Eye (tissue), 1 donor: ENCODE measurements around the gene ARL6.
"Not testable (repeated sequence)": the region's sequence is repeated elsewhere in the genome, so short reads cannot be mapped to it uniquely, and the experiment has no call there.

Experiments
- DNase-seq: peaks from one replicate; pipeline ENCODE4 v3.0.0-alpha.2; 2015

The ARL6 gene

DNA sequence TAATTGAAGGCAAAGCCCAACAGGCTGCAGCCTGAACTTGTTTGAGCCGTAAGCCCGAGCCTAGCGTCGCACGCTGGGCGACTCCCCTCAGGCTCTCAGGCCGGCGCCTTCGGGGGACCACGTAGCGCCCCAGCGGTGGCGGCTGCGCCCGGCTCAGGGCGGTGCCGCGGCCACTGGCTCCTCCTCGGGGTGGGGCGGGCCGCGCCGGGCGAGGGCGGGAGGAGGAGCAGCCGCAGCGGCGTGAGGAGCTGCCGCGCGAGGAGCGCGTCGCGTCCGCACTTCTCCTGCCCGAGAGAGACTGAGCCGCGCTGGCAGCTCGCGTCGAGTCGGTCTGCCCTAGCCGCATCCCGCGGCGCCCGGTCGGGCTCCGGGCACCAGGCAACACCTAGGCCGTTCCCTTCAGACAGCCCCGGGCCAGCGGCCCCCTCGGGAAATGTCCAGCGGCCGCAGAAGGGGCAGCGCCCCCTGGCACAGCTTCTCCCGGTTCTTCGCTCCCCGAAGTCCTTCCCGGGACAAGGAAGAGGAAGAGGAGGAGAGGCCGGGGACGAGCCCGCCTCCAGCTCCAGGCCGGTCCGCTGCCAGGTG, 57.3 kb downstream of the ARL6 start, which contains the start of gene CRYBG3:
Gene CRYBG3, plus strand, starts transcription at position 238 of the 585 bp plus-strand sequence. Its CDS starts 196 bp downstream, at position 434.
- peak; percentile 92 for DNase-seq

DNA sequence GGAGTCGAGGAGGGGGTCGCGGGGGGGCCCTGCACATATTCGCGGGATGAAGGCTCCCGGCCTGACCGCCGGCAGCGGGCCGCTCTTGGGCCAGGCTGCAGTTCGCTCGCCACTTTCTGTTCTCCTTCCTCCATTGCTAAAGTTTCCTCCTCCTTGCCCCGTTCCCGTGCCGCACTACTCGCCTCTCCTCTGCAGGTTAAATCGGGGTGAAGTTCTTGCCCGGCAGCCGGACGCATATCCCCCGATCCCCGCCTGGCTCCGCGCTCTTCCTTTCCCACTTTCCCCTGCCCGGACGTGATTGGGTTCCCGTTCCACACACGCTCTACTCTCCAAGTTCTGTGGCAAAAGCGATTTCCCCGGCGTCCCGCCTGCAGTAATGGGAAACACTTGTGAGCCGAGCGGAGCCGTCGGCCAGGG, 57.8 kb downstream of the ARL6 start:
- DNase-seq, result peak; percentile 83

DNA sequence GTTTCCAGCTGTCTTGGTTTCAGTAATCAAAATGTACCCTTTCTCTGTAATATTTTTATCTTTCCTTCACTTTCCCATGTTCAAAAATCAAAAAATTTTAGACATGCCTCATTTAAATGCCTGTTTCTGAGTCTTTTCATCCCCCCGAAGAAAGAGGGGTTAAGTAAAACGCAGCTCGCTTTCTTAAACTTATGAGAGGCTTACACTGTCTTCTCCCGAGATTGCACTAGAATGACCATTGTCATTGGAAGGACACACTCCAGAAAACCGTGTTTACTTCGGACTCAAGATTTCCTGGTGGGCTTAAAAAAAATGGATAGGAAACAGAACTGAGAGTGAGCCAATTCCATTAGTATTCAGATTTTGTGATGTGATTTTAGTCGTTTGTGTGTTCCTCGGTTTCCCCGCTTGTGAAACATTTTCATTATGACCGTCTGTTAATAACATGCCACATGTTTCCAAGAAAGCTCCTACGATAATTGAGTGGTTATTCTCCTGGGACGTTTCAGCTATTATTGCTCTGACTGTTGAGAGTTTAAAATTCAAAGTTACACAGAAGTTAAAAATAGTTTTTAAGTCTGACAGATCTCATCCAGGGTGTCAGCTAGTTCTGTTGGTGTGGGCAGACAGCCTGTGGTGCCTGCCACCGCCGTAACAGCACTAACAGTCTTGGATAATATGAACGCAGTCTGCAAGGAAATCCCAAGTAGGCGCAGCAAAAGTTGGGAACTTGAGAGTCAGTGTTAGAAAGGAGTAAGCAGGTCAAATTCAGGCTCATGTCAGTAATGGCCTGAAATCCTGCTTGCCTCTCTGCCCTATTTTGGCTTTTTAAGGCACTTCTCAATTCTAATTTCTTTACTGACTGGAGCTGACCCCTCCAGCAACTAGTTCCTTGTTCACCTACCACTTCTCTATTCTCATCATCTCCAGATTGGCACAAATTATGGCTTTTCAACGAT, 58.8 kb downstream of the ARL6 start:
- peak; percentile 45 for DNase-seq

DNA sequence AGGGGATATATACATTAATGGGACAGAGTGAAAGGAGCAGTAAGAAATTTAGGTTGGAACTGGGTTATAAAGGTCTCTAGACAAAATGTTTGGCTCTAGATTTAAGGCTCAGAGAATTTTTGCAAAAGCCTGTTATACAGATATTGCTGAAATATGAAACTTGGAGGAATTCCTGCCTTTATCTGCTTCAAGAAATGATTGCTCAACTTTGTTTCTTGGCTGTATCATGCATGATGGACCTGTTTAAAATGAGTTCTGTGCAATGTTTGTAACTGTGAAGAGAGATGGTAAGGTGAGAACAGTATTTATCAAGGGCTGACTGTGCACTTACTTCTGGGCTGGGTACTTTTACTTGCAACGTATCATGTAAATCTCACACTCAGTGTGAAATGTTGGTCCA, 60.5 kb downstream of the ARL6 start:
- DNase-seq, result no peak

DNA sequence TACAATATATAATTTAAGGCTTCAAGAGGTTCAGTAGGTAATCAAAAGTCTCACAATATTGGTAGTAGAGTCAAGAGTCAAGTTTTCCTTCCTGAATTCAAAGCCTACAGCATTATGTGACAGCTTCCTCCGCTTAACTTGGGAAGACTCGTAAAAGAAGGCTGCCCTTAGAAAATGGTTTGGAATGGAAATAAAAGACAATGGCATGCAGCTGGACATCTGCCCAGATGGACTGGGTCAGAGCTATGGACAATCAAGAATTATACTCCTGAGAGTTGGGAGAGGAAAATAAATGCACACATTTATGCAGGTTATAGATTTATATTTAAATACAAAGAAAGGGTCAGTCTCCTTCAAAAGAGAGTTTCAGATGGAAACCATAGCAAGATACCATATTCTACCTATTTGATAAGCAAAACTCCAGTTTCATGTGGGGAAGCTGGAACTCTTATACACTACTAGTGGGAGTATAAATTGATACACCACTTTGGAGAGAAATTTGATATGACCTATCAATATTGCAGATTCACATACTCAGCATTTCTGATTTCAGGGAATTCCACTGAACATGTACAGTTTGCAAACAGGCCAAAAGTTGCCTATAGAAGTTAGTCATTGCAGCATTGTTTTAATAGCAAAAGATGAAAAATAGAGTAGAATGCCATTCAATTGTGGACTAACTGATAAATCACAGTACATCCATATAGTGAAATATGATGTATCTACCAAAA, 63.3 kb downstream of the ARL6 start:
- no peak for DNase-seq

DNA sequence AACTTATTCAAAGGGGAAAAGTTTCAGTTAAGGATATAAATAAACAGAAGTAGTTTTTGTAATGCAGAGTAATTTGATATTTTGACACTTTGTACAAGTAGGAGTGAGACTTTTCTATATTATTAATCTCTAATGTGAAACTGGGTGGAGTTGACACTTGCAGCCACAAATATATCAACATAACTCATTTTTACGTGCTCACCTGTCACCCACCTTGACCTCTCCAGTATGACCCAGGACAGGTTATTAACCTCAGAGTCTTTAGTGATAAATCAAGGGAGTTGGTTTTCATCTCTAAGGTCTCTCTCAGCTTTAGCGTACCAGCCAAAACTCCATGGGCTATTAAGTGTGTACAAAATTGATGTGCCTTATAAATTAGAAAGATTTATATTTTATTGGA, 64.6 kb downstream of the ARL6 start:
- DNase-seq, result no peak

DNA sequence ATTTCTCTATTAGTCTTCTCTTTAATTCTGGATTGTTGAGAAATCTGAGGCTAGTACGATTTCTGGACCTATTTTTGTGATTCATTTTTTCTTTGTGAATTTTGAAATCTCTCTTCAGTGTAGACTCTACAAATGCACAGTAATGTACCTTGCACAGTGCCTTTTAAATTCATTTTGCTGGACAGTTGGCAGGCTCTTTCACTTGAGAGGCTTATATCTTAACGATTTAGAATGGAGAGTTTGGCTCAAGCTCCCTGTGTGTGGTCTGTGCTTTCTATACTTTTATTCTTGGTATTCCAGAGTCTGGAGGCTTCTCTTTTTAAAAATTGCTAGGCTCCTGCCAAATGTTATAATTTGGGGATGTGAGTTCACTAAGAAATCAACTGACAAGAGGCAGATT, 66.1 kb downstream of the ARL6 start:
- no peak for DNase-seq

DNA sequence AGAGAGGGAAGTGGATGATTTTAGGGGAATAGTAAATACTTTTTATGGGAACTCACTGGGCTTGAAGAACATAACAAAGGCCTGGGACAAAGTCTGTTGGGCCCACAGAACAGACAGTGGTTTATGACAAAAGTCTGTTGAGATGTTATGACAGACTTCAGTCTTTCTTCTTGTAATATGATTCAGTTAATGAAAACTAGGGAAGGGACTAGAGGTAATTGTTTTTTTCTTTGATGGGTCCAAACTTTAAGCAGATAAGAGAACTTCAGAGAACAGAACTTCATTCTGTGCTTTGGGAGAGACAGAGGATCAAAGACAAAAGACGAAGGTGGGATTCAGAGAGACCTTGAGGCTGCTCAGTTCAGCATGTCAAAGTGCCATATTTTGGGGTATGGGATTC, 66.6 kb downstream of the ARL6 start:
- no peak for DNase-seq

DNA sequence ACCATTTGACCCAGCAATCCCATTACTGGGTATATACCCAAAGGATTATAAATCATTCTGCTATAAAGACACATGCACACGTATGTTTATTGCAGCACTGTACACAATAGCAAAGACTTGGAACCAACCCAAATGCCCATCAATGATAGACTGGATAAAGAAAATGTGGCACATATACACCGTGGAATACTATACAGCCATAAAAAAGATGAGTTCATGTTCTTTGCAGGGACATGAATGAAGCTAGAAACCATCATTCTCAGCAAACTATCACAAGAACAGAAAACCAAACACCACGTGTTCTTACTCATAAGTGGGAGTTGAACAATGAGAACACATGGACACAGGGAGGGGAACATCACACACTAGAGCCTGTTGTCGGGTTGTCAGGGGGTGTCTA, 68.6 kb downstream of the ARL6 start:
- DNase-seq, result not testable (repeated sequence)

DNA sequence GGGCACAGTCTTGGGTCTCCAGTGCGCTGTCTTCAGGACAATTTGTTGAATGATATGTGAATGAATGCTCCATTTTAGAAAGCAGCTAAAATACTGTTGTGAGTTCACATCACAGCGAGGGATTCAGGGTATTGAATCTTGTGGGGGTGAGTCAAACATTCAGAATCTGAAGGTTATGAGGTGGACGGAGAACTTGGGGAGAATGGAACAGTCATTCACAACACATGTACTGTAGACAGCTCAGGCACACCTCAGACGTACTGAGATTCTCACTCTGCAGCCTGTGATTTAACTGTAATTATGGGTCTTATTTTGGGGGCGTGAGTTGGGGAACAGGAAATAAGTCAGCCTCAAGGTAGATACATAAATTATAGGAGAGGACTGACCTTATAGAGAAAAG, 71.2 kb downstream of the ARL6 start:
- no peak for DNase-seq

DNA sequence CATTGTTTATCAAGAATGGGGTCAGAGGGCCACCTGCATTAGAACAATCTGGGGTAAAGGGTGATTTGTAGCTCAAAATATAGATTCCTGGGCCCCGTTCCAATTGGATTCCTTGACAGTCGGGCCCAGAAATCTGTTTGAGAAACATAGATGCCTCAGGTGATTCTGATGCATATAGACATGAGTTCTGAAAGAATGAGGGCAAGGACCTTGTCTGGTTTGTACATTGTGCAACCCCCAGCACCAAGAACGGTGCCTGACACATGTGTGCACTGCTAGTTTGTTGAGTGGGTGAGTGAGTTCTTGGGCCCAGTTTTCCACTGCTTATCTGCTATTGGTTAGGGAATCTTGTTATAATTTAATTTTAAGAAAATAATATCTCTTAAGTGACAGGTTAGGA, 73.8 kb downstream of the ARL6 start:
- no peak for DNase-seq

DNA sequence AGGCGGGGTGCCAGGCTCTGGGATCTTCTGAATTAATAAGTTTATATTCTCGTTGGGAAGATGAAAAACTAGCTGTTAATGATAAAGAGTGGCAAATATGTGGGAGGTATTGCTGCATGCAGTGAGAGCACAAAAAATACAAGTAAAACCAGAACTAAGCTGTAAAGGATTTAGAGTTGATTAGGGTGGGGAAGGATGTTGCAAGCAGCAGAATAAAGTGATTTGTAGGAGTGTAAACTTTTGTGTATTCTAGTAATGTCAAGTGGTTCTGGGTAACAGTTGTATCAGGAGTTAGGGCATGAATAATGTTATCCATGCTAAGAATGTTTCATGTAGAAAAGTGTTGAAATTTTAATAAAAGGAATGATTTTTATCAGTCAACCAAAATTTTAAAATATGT, 75.4 kb downstream of the ARL6 start:
- DNase-seq, result no peak

DNA sequence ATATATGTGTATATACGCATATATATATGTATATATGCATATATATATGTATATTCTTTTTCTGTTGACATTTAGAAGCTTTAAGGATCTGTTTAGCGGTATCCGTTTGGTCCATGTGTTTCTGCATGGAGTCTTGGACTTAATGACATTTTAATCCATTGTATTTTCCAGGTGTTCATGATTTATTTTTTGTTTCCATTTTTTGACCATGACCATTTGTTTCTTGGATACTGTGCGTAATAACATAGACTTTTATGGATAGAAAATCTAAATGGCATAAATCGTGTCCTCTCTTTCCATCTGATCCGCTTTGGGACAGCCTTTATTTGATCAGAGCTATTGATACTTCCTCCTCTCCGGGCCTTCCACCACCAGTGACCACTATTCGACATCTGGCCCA, 76.7 kb downstream of the ARL6 start:
- no peak for DNase-seq

DNA sequence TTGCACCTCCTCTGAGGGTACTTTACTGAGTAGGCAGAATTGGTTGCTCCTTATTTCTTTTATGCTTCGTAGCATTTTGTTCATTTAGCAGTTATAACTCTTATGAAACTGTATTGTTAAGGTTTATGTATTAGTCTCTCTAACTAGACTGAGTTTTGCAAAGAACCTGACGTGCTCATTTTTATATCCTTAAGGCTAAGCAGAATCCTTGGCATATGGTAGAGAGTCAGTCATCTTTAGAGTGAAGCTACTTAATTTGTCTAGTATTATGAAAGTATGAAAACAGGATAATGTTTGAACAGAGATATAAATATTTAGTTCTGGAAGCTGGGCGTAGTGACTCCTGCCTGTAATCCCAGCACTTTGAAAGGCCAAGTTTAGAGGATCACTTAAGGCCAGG, 77.4 kb downstream of the ARL6 start:
- no peak for DNase-seq

DNA sequence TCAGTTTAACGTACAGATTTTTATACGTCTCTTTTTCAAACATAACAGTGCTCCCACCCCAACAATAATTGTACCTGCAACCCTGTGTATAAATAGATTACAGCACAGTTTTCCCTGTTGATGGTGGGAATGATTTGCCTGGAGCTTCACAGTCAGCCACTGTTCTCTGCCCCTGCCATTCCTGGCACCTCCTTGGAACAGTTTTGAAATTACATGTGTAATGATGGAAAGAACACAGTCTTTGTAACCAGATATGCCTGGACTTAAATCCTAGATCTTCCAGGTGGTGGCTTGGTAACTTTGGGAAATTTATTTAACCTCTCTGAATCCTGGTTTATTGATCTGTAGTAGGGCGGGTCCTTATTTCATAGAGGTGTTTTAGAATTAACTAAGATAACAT, 84.2 kb downstream of the ARL6 start:
- DNase-seq, result no peak
